HEK293 (cell line): ENCODE results near the gene RRAS.

ENCODE experiments used
- BCL11B ChIP-seq: fragments of 450-650 bp; formaldehyde crosslinking; IDR thresholded peaks from 2 replicates; pipeline ENCODE4 v1.5.1; 2016; ENCODE audit warnings: low read depth, missing biosample characterization, missing genetic modification characterization
- GLI4 ChIP-seq: fragments of 450-650 bp; formaldehyde crosslinking; IDR thresholded peaks from 2 replicates; pipeline ENCODE4 v1.5.1; 2016; ENCODE audit warnings: missing biosample characterization, missing genetic modification characterization
- GLIS2 ChIP-seq: fragments of 450-650 bp; formaldehyde crosslinking; IDR thresholded peaks from 2 replicates; pipeline ENCODE4 v1.5.1; 2016; ENCODE audit warnings: missing biosample characterization, missing genetic modification characterization
- KLF1 ChIP-seq: fragments of 450-650 bp; formaldehyde crosslinking; IDR thresholded peaks from 2 replicates; pipeline ENCODE4 v1.5.1; 2016; ENCODE audit warnings: missing biosample characterization, missing genetic modification characterization
- KLF7 ChIP-seq: fragments of 450-650 bp; formaldehyde crosslinking; IDR thresholded peaks from 2 replicates; pipeline ENCODE4 v1.5.1; 2016; ENCODE audit warnings: missing biosample characterization, missing genetic modification characterization, borderline replicate concordance
- PRDM10 ChIP-seq: fragments of 450-650 bp; formaldehyde crosslinking; IDR thresholded peaks from 2 replicates; pipeline ENCODE4 v1.5.1; 2016; ENCODE audit warnings: missing biosample characterization, missing genetic modification characterization
- PRDM4 ChIP-seq: fragments of 450-650 bp; formaldehyde crosslinking; IDR thresholded peaks from 2 replicates; pipeline ENCODE4 v1.5.1; 2017; ENCODE audit warnings: missing biosample characterization, missing genetic modification characterization
- ZBTB21 ChIP-seq: fragments of 450-650 bp; formaldehyde crosslinking; IDR thresholded peaks from 2 replicates; pipeline ENCODE4 v1.5.1; 2017; ENCODE audit warnings: missing biosample characterization, missing genetic modification characterization
- ZBTB44 ChIP-seq: fragments of 450-650 bp; IDR thresholded peaks from 2 replicates; pipeline ENCODE4 v1.5.1; 2018; ENCODE audit warnings: missing biosample characterization, mild to moderate bottlenecking, missing genetic modification characterization
- ZEB2 ChIP-seq: fragments of 450-650 bp; formaldehyde crosslinking; IDR thresholded peaks from 2 replicates; pipeline ENCODE4 v1.5.1; 2016; ENCODE audit warnings: missing biosample characterization, missing genetic modification characterization
- ZFHX2 ChIP-seq: fragments of 450-650 bp; formaldehyde crosslinking; conservative IDR thresholded peaks from 2 replicates; pipeline ENCODE4 v1.5.1; 2016; ENCODE audit warnings: missing biosample characterization, missing genetic modification characterization
- ZIC2 ChIP-seq: fragments of 450-650 bp; formaldehyde crosslinking; IDR thresholded peaks from 2 replicates; pipeline ENCODE4 v1.5.1; 2016; ENCODE audit warnings: missing biosample characterization, missing genetic modification characterization
- ZNF132 ChIP-seq: fragments of 450-650 bp; formaldehyde crosslinking; IDR thresholded peaks from 2 replicates; pipeline ENCODE4 v1.5.1; 2017; ENCODE audit warnings: missing biosample characterization, missing genetic modification characterization, borderline replicate concordance
- ZNF138 ChIP-seq: fragments of 450-650 bp; formaldehyde crosslinking; IDR thresholded peaks from 2 replicates; pipeline ENCODE4 v1.5.1; 2016; ENCODE audit warnings: missing biosample characterization, missing genetic modification characterization, borderline replicate concordance
- ZNF140 ChIP-seq: fragments of 450-650 bp; formaldehyde crosslinking; IDR thresholded peaks from 2 replicates; pipeline ENCODE4 v1.5.1; 2016; ENCODE audit warnings: missing biosample characterization, missing genetic modification characterization
- ZNF157 ChIP-seq: fragments of 450-650 bp; formaldehyde crosslinking; IDR thresholded peaks from 2 replicates; pipeline ENCODE4 v1.5.1; 2016; ENCODE audit warnings: missing biosample characterization, missing genetic modification characterization
- ZNF302 ChIP-seq: fragments of 450-650 bp; formaldehyde crosslinking; IDR thresholded peaks from 2 replicates; pipeline ENCODE4 v1.5.1; 2016; ENCODE audit warnings: missing biosample characterization, missing genetic modification characterization, low read depth
- ZNF544 ChIP-seq: fragments of 450-650 bp; formaldehyde crosslinking; IDR thresholded peaks from 2 replicates; pipeline ENCODE4 v1.5.0; 2017; ENCODE audit warnings: missing biosample characterization, missing genetic modification characterization
- ZNF610 ChIP-seq: fragments of 450-650 bp; formaldehyde crosslinking; IDR thresholded peaks from 2 replicates; pipeline ENCODE4 v1.5.1; 2016; ENCODE audit warnings: missing biosample characterization, missing genetic modification characterization, borderline replicate concordance
- ZNF626 ChIP-seq: fragments of 450-650 bp; sonication (Bioruptor Pico); formaldehyde crosslinking; IDR thresholded peaks from 2 replicates; pipeline ENCODE4 v1.5.1; 2018; ENCODE audit warnings: missing biosample characterization, missing genetic modification characterization, inconsistent platforms
- ZNF654 ChIP-seq: fragments of 450-650 bp; formaldehyde crosslinking; IDR thresholded peaks from 2 replicates; pipeline ENCODE4 v1.5.1; 2016; ENCODE audit warnings: low read depth, missing biosample characterization, missing genetic modification characterization
- ZNF677 ChIP-seq: fragments of 450-650 bp; IDR thresholded peaks from 2 replicates; pipeline ENCODE4 v1.5.0; 2018; ENCODE audit warnings: missing biosample characterization, mild to moderate bottlenecking, missing genetic modification characterization, moderate library complexity
- ZNF792 ChIP-seq: fragments of 450-650 bp; formaldehyde crosslinking; IDR thresholded peaks from 2 replicates; pipeline ENCODE4 v1.5.1; 2016; ENCODE audit warnings: missing biosample characterization, missing genetic modification characterization
- ZNF830 ChIP-seq: fragments of 450-650 bp; IDR thresholded peaks from 2 replicates; pipeline ENCODE4 v1.5.0; 2018; ENCODE audit warnings: missing biosample characterization, missing genetic modification characterization, low read depth, mild to moderate bottlenecking, moderate library complexity
- ZSCAN5A ChIP-seq: fragments of 450-650 bp; formaldehyde crosslinking; IDR thresholded peaks from 2 replicates; pipeline ENCODE4 v1.5.1; 2016; ENCODE audit warnings: missing biosample characterization, missing genetic modification characterization
- TF ChIP-seq, protein P1 (sequence below): fragments of 450-650 bp; formaldehyde crosslinking; IDR thresholded peaks from 2 replicates; pipeline ENCODE4 v1.5.1; 2016; ENCODE audit warnings: missing biosample characterization, missing genetic modification characterization

Gene RRAS

GRCh38 chr19:49640113-49640898 lies at the start of gene RRAS (continued):
- TF ChIP-seq ZNF610 (tag by site-specific recombination), result no peak; the same call in 1 of the 2 replicates
- TF ChIP-seq BCL11B, result peak; percentile 90
- peak; percentile 70 for TF ChIP-seq GLIS2
- no peak for TF ChIP-seq ZNF544 (tag by site-specific recombination)
- TF ChIP-seq ZBTB44 (tag by site-specific recombination), result peak; percentile 53
- TF ChIP-seq, protein P1, sequence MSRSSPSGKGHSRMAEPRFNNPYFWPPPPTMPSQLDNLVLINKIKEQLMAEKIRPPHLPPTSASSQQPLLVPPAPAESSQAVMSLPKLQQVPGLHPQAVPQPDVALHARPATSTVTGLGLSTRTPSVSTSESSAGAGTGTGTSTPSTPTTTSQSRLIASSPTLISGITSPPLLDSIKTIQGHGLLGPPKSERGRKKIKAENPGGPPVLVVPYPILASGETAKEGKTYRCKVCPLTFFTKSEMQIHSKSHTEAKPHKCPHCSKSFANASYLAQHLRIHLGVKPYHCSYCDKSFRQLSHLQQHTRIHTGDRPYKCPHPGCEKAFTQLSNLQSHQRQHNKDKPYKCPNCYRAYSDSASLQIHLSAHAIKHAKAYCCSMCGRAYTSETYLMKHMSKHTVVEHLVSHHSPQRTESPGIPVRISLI, result no peak
- TF ChIP-seq ZEB2 (tag by site-specific recombination), result peak; percentile 99
- peak; percentile 77 for TF ChIP-seq PRDM4
- TF ChIP-seq ZSCAN5A (tag by site-specific recombination), result no peak
- peak; percentile 58 for TF ChIP-seq ZIC2
- no peak for TF ChIP-seq ZNF138 (tag by site-specific recombination)
- no peak for TF ChIP-seq ZNF677 (tag by site-specific recombination)
- no peak for TF ChIP-seq ZNF792
- peak; percentile 76; the same call in 1 of the 2 replicates for TF ChIP-seq KLF7 (tag by site-specific recombination)
- TF ChIP-seq GLI4, result no peak
- TF ChIP-seq ZNF140 (tag by site-specific recombination), result no peak
- no peak for TF ChIP-seq ZNF654 (tag by site-specific recombination)
- TF ChIP-seq KLF1 (tag by site-specific recombination), result peak; percentile 89
- peak; percentile 84 for TF ChIP-seq ZBTB21 (tag by site-specific recombination)
- TF ChIP-seq PRDM10 (tag by site-specific recombination), result peak; percentile 63
- no peak for TF ChIP-seq ZFHX2 (tag by site-specific recombination)
- TF ChIP-seq ZNF626 (tag by site-specific recombination), result no peak
- no peak for TF ChIP-seq ZNF302 (tag by site-specific recombination)
- no peak for TF ChIP-seq ZNF830 (tag by site-specific recombination)
- no peak for TF ChIP-seq ZNF132 (tag by site-specific recombination)
- no peak for TF ChIP-seq ZNF157 (tag by site-specific recombination)
